Osteocyte (in vitro differentiated cells): ENCODE data around the gene MMP25. TPM values are rescaled to one million over a fixed set of nuclear protein-coding genes. Genes with fewer than 3 reads are reported as not detected.

Experiments
- DNase-seq: peaks from one replicate; pipeline ENCODE4 v3.0.0; 2021; ENCODE audit warnings: mixed read lengths; ENCODE audit not compliant: unreplicated experiment; ENCODE audit errors: extremely low spot score
- H3K27ac Mint-ChIP-seq: one replicate; pipeline ENCODE4 v1.8.0; 2021; ENCODE audit warnings: mild to moderate bottlenecking, mixed read lengths; ENCODE audit not compliant: unreplicated experiment
- H3K27me3 Mint-ChIP-seq: one replicate; pipeline ENCODE4 v1.8.0; 2021; ENCODE audit warnings: mixed read lengths; ENCODE audit not compliant: unreplicated experiment
- H3K36me3 Mint-ChIP-seq: one replicate; pipeline ENCODE4 v1.8.0; 2021; ENCODE audit warnings: mixed read lengths; ENCODE audit not compliant: unreplicated experiment
- H3K4me1 Mint-ChIP-seq: one replicate; pipeline ENCODE4 v1.8.0; 2021; ENCODE audit warnings: mixed read lengths; ENCODE audit not compliant: unreplicated experiment
- H3K4me3 Mint-ChIP-seq: one replicate; pipeline ENCODE4 v1.8.0; 2021; ENCODE audit warnings: mild to moderate bottlenecking, moderate library complexity, mixed read lengths; ENCODE audit not compliant: unreplicated experiment
- H3K9me3 Mint-ChIP-seq: one replicate; pipeline ENCODE4 v1.8.0; 2021; ENCODE audit warnings: mixed read lengths; ENCODE audit not compliant: unreplicated experiment
- total RNA-seq: library from RNA; stranded (reverse); gene quantifications from 2 replicates; pipeline ENCODE4 v1.2.1, GENCODE V29; 2021
- TF ChIP-seq, protein P1 (sequence below): fragments of 200-600 bp; sonication (generic); IDR thresholded peaks from 2 replicates; pipeline ENCODE4 v1.5.0; 2021; ENCODE audit warnings: antibody characterized with exemption, mild to moderate bottlenecking, moderate library complexity

The MMP25 gene
- total RNA-seq, 1 donor from 2014 or later, result 3.0 TPM

DNA sequence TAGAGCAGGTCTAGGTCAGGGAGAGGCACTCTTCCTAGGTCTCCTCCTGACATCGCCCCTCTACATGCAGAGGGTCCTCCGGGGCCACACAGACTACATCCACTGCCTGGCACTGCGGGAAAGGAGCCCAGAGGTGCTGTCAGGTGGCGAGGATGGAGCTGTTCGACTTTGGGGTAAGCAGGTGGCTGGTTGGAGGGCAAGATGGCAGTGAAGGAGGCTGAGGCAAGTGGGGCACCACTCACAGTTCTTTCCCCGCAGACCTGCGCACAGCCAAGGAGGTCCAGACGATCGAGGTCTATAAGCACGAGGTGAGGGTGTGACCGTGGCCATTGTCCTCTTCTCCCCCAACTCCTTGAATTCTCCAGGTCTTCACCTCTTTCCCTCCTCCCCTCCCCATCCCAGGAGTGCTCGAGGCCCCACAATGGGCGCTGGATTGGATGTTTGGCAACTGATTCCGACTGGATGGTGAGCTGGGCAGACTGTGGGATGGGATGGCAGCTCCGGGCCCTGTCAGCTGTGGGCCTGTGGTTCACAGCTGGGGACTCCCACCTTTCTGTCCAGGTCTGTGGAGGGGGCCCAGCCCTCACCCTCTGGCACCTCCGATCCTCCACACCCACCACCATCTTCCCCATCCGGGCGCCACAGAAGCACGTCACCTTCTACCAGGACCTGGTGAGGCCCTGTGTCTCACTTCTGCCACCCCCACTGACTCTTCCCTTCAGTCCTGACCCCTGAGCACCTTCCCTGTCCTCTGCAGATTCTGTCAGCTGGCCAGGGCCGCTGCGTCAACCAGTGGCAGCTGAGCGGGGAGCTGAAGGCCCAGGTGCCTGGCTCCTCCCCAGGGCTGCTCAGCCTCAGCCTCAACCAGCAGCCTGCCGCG, 19.5 kb upstream of the MMP25 start:
- H3K36me3 Mint-ChIP-seq, result peaks cover 2% of the 10 kb centered on the region
- H3K9me3 Mint-ChIP-seq, result no peaks in the 10 kb centered on the region
- TF ChIP-seq, protein P1, sequence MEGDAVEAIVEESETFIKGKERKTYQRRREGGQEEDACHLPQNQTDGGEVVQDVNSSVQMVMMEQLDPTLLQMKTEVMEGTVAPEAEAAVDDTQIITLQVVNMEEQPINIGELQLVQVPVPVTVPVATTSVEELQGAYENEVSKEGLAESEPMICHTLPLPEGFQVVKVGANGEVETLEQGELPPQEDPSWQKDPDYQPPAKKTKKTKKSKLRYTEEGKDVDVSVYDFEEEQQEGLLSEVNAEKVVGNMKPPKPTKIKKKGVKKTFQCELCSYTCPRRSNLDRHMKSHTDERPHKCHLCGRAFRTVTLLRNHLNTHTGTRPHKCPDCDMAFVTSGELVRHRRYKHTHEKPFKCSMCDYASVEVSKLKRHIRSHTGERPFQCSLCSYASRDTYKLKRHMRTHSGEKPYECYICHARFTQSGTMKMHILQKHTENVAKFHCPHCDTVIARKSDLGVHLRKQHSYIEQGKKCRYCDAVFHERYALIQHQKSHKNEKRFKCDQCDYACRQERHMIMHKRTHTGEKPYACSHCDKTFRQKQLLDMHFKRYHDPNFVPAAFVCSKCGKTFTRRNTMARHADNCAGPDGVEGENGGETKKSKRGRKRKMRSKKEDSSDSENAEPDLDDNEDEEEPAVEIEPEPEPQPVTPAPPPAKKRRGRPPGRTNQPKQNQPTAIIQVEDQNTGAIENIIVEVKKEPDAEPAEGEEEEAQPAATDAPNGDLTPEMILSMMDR, result no peak
- no peak overlapping the region for H3K27ac Mint-ChIP-seq
- H3K4me1 Mint-ChIP-seq, result peaks cover 19% of the 10 kb centered on the region
- H3K27me3 Mint-ChIP-seq, result no peaks in the 10 kb centered on the region
- H3K4me3 Mint-ChIP-seq, result no peak overlapping the region
- no peak for DNase-seq

DNA sequence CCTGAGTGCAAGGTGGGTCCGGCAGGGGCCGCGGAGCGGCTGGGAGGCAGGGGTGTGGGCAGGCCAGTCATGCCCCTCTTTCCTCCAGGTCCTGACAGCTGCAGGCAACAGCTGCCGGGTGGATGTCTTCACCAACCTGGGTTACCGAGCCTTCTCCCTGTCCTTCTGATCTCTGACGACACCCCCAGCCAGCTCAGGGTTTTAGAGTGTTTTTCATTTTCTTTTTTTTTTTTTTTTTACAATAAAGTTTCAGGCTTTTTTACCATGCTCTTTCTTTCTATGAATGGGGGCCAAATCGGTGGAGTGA, 18.9 kb upstream of the MMP25 start:
- Mint-ChIP-seq H3K4me1 (peaks cover 14% of the 10 kb centered on the region), H3K27ac (no peak overlapping the region), H3K27me3 (peaks cover 2% of the 10 kb centered on the region), H3K4me3 (no peak overlapping the region), H3K9me3 (no peaks in the 10 kb centered on the region), H3K36me3 (peaks cover 2% of the 10 kb centered on the region)
- DNase-seq, result no peak
- TF ChIP-seq, protein P1, result no peak

DNA sequence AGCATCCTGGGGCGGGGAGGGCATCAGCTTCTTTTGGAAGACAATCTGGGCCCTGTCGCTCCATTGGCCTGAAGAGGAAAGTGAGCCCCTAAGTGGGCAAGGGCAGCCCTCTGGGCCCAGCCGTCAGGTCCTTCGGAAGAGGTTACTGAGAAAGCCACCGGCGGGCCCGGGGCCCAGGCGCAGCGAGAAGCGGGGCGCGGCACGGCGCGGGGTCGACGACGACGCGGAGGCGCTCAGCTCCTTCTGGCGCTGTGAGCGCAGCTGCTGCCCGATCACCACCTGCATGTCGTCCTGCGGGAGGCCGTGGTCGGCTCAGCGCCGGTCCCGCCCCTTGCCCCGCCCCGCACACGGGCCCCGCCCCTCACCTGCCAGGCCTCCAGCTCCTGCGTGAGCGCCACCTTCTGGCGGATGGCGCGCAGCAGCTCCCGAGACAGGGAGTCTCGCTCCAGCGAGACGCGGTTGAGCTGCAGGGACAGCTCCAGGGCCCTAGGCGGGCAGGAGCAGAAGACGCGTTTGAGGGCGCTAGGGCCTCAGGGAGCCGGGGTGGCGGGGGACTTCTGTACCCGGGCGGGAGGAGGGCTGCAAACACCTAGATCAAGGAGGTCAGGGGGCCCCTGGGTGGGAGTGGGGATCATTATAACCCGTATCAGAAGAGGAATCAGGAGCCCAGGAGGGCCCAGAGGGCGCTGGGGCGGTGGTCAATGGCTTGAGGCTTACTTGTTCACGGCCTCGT, 18.2 kb upstream of the MMP25 start:
- H3K9me3 Mint-ChIP-seq, result no peaks in the 10 kb centered on the region
- H3K4me1 Mint-ChIP-seq, result peaks cover 6% of the 10 kb centered on the region
- H3K4me3 Mint-ChIP-seq, result peak overlapping the region; percentile 6
- peaks cover 2% of the 10 kb centered on the region for H3K36me3 Mint-ChIP-seq
- H3K27ac Mint-ChIP-seq, result no peak overlapping the region
- peak; percentile 91 for DNase-seq
- TF ChIP-seq, protein P1, result peak; percentile 79
- peaks cover 9% of the 10 kb centered on the region for H3K27me3 Mint-ChIP-seq

DNA sequence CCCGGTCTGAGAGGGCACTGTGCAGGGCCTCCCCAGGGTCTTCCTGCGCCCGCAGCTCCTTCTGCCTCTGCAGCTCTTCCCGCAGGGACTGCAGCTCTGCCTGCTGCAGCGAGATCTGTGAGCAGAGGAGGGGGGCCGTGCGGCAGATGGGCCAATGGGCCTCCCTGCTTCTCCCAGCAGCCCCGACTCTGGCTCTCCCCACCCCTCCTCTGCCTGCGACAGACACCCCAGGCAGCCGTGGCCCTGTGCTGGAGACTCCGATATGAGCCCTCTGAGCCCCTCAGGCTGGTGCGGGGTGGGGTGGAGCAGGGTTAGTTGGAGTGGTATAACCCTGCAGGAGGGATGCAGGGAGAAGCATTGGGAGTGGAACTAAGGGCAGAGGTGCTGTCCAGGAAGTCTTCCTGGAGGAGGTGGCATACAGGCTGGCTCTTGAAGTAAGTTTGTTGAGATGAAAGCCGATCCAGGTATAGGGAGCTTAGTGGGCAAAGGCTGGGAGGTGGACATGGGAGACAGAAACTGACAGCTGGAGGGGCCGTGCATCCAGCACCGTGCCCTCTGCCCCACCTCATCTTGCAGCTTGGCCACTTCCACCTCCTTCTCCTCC, 17.5 kb upstream of the MMP25 start:
- H3K9me3 Mint-ChIP-seq, result no peaks in the 10 kb centered on the region
- TF ChIP-seq, protein P1, result no peak

More for the DNA sequence above, 17.5 kb upstream of the MMP25 start:
- H3K36me3 Mint-ChIP-seq, result peaks cover 2% of the 10 kb centered on the region
- H3K27ac Mint-ChIP-seq, result no peak overlapping the region
- H3K4me1 Mint-ChIP-seq, result peaks cover 6% of the 10 kb centered on the region
- H3K27me3 Mint-ChIP-seq, result peaks cover 16% of the 10 kb centered on the region
- no peak for DNase-seq
- no peak overlapping the region for H3K4me3 Mint-ChIP-seq
